ENCODE data around the gene KRTAP9-2. TPM values are rescaled to one million over a fixed set of nuclear protein-coding genes. Genes with fewer than 3 reads are reported as not detected.

Gene KRTAP9-2
- polyA plus RNA-seq, 1 of the 3 experiments (the other 2 are of a cell fraction), result not detected

GRCh38 chr17:41177727-41178271 is 48.6 kb upstream of the KRTAP9-2 start, which contains the start of gene KRTAP4-2:
KRTAP4-2 (minus strand) TSS chr17:41178221; CDS start chr17:41178164, 57 bp downstream.
- Histone ChIP-seq H3K4me1 (ENCODE audit: control insufficient read depth in 1 of 2, insufficient read depth in 2 of 2, low read depth in 1 of 2, low read length in 1 of 2) (no peaks in the 10 kb centered on the region), H3K9ac (no peak within 1 kb of the TSS), H3K27me3 (ENCODE audit: insufficient read depth) (peaks cover 34% of the 10 kb centered on the region), H3K36me3 (replicated peaks in 1 of 2; ENCODE audit: control insufficient read depth in 1 of 2, insufficient read depth in 2 of 2, low read length in 1 of 2) (no peaks in the 10 kb centered on the region), H3K79me2 (ENCODE audit: insufficient read depth) (no peaks in the 10 kb centered on the region), H3K4me2 (no peak within 1 kb of the TSS), H2AFZ (ENCODE audit: low read depth) (no peak within 1 kb of the TSS), H3K9me3 (no peaks in the 10 kb centered on the region), H3K4me3 (ENCODE audit: low read depth in 2 of 2, low read length in 1 of 2) (no peak within 1 kb of the TSS), H4K20me1 (ENCODE audit: insufficient read depth) (no peaks in the 10 kb centered on the region), H3K9me2 (no peaks in the 10 kb centered on the region), H3F3A (replicated peaks; ENCODE audit: insufficient read depth) (no peaks in the 10 kb centered on the region), H3K27ac (ENCODE audit: low read depth in 2 of 2, low read length in 1 of 2) (no peak within 1 kb of the TSS)
- no peak for DNase-seq
- ChIA-PET CTCF (no interaction called here), POLR2A (no interaction called here)
- 15% methylated on average over 2 of the region's 7 CpGs for WGBS (ENCODE audit: low lambda C conversion rate)
- TF ChIP-seq MEF2A (IDR thresholded peaks at IDR 0.05; ENCODE audit: borderline replicate concordance, low read depth), result no peak
- TF ChIP-seq RAD21 (IDR thresholded peaks at IDR 0.05; ENCODE audit: low read length), result no peak
- TF ChIP-seq CHD2 (IDR thresholded peaks at IDR 0.05; ENCODE audit: low read length, partially characterized antibody), result no peak
- TF ChIP-seq YY1 (IDR thresholded peaks at IDR 0.05; ENCODE audit: low read depth), result no peak
- TF ChIP-seq MAX (IDR thresholded peaks at IDR 0.05; ENCODE audit: low read depth), result no peak
- TF ChIP-seq SIN3A (IDR thresholded peaks at IDR 0.05; ENCODE audit: borderline replicate concordance, low read depth, low read length), result no peak
- no peak for TF ChIP-seq TAF1 (IDR thresholded peaks at IDR 0.05; ENCODE audit: borderline replicate concordance, low read depth, low read length)
- no peak for TF ChIP-seq TCF12 (IDR thresholded peaks at IDR 0.05)
- TF ChIP-seq EZH2phosphoT487 (IDR thresholded peaks at IDR 0.05; ENCODE audit: borderline replicate concordance, low read depth), result no peak
- TF ChIP-seq USF2 (IDR thresholded peaks at IDR 0.05; ENCODE audit: borderline replicate concordance, low read depth, low read length), result no peak
- TF ChIP-seq EP300 (IDR thresholded peaks at IDR 0.05; ENCODE audit: borderline replicate concordance in 1 of 2, low read depth in 1 of 2, low read length in 1 of 2), result no peak
- TF ChIP-seq USF1 (IDR thresholded peaks at IDR 0.05; ENCODE audit: borderline replicate concordance, low read depth), result no peak
- no peak for TF ChIP-seq REST (IDR thresholded peaks at IDR 0.05; ENCODE audit: low read depth, low read length)
- no peak for TF ChIP-seq RCOR1 (IDR thresholded peaks at IDR 0.05; ENCODE audit: low read length)
- no peak for TF ChIP-seq TEAD4 (IDR thresholded peaks at IDR 0.05; ENCODE audit: borderline replicate concordance, insufficient read depth)
- TF ChIP-seq JUND (IDR thresholded peaks at IDR 0.05), result no peak
- TF ChIP-seq GABPA (IDR thresholded peaks at IDR 0.05; ENCODE audit: low read depth), result no peak
- TF ChIP-seq PBX3 (IDR thresholded peaks at IDR 0.05), result no peak
- no peak for TF ChIP-seq POLR2AphosphoS5 (IDR thresholded peaks at IDR 0.05; ENCODE audit: low read depth, low read length)
- no peak for TF ChIP-seq ZBTB33 (IDR thresholded peaks at IDR 0.05; ENCODE audit: borderline replicate concordance, low read depth)

Measured in SK-N-SH (cell line).